ENCODE data around the gene POU5F1. TPM values are rescaled to one million over a fixed set of nuclear protein-coding genes. Genes with fewer than 3 reads are reported as not detected.

The POU5F1 gene
- polyA plus RNA-seq, 1 experiment: not detected

DNA sequence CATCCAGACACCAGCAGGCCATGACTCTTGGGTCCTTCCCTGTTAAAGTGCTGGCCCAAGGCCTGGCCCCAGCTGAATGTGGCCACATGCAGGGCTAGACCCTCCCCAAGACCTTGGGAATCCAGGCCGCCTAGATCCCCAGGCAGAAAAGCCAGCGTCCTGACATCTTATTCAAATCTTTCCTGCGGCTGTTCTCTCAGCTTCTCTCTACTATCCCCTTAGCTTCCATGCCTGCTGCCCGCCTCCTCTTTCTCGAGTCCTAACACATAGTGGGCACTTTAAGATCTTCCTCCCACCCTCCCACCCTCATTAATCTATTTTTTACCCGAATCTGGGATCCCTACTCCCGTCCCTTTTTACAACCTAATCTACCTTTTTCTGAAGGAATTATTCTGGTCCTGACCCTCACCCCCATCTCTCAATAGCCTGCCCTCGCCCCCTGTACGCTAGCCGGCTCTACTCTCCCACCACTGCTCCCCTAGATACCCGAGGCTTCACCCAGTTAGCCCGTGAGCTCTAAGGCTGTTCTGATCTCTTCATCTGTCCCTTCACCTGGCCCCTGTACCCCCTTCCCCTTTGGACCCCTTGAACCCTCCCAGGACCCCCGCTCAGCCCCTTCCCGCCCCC, 12.9 kb downstream of the POU5F1 start, which contains the start of gene CCHCR1:
Gene CCHCR1, minus strand, starts transcription at position 290 of the 627 bp plus-strand sequence. Its CDS starts 202 bp downstream, at position 88.
- CTCF ChIA-PET: interaction anchor here (0.6 to 3.2 kb wide), 4 partner anchors 20 to 209 kb away, joined by 3 to 12 read pairs (median 4); no protein-coding TSS in a partner anchor
- DNase-seq (ENCODE audit: low read depth, low spot score): no peak
- Histone ChIP-seq H3K27me3 (ENCODE audit: control insufficient read depth, insufficient read depth, low read length) (no peaks in the 10 kb centered on the region), H3K4me3 (ENCODE audit: low read depth, low read length) (peak within 1 kb of the TSS; percentile 82), H3K27ac (ENCODE audit: low read depth, low read length) (peak within 1 kb of the TSS; percentile 47), H3K9me3 (ENCODE audit: control insufficient read depth, insufficient read depth, low read length) (no peaks in the 10 kb centered on the region)
- TF ChIP-seq, protein P1, sequence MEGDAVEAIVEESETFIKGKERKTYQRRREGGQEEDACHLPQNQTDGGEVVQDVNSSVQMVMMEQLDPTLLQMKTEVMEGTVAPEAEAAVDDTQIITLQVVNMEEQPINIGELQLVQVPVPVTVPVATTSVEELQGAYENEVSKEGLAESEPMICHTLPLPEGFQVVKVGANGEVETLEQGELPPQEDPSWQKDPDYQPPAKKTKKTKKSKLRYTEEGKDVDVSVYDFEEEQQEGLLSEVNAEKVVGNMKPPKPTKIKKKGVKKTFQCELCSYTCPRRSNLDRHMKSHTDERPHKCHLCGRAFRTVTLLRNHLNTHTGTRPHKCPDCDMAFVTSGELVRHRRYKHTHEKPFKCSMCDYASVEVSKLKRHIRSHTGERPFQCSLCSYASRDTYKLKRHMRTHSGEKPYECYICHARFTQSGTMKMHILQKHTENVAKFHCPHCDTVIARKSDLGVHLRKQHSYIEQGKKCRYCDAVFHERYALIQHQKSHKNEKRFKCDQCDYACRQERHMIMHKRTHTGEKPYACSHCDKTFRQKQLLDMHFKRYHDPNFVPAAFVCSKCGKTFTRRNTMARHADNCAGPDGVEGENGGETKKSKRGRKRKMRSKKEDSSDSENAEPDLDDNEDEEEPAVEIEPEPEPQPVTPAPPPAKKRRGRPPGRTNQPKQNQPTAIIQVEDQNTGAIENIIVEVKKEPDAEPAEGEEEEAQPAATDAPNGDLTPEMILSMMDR (IDR thresholded peaks at IDR 0.05; ENCODE audit: low read depth, low read length): no peak
- POLR2A ChIA-PET: interaction anchor here (1.0 kb wide), 1 partner anchor 19 kb away, joined by 4 read pairs; the partner anchor contains the start of gene PSORS1C2

DNA sequence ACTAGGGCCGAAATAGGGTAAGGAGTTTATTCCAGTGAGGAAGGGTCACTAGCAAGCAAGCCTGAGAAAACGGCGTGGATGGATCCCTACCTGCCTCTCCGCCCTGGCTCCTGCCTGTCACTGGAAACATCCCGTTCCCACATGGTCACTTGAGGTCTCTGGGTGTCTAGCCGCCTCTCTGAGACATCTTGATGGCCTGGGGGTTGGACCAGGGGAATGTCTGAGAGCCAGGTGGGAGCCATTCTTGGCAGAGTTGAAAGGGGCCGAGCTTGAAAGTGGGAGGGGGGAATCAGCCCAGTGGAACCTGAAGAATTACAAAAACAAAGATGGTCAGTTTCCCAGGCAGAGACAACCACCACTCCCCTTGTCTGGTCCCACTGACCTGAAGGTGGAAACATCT, 13.8 kb downstream of the POU5F1 start:
- H3K27ac ChIP-seq (ENCODE audit: low read depth, low read length): no peak overlapping the region
- no peak for DNase-seq (ENCODE audit: low read depth, low spot score)
- CTCF ChIA-PET: no interaction called here
- POLR2A ChIA-PET: no interaction called here
- TF ChIP-seq, protein P1 (IDR thresholded peaks at IDR 0.05; ENCODE audit: low read depth, low read length): no peak
- no peak overlapping the region for H3K4me3 ChIP-seq (ENCODE audit: low read depth, low read length)
- no peaks in the 10 kb centered on the region for H3K27me3 ChIP-seq (ENCODE audit: control insufficient read depth, insufficient read depth, low read length)
- H3K9me3 ChIP-seq (ENCODE audit: control insufficient read depth, insufficient read depth, low read length): no peaks in the 10 kb centered on the region

DNA sequence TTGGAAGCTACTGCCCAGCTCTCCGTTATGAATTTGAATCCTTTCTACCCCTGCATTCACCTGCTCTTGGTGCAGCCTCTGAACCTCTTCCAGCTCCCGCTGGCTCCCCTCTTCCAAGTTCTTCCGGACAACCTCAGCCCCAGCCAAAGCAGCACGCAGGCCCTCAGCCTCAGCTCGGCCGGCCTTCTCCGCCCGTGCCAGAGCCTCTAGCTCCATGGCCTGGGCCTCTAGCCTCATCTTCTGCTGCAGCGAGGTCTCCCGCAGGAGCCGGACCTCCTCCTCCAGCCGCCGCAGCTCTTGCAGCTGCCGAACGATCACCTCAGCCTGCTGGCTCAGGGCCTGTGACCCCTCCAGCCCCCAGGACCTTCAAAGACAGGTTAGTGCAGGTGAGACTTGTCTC, 16.0 kb downstream of the POU5F1 start:
- POLR2A ChIA-PET: no interaction called here
- DNase-seq (ENCODE audit: low read depth, low spot score): no peak
- no peaks in the 10 kb centered on the region for H3K9me3 ChIP-seq (ENCODE audit: control insufficient read depth, insufficient read depth, low read length)
- H3K4me3 ChIP-seq (ENCODE audit: low read depth, low read length): no peak overlapping the region
- H3K27me3 ChIP-seq (ENCODE audit: control insufficient read depth, insufficient read depth, low read length): no peaks in the 10 kb centered on the region
- TF ChIP-seq, protein P1 (IDR thresholded peaks at IDR 0.05; ENCODE audit: low read depth, low read length): no peak
- no peak overlapping the region for H3K27ac ChIP-seq (ENCODE audit: low read depth, low read length)
- CTCF ChIA-PET: interaction anchor here (1.6 kb wide), 1 partner anchor 42 kb away, joined by 4 read pairs; no protein-coding TSS in a partner anchor

DNA sequence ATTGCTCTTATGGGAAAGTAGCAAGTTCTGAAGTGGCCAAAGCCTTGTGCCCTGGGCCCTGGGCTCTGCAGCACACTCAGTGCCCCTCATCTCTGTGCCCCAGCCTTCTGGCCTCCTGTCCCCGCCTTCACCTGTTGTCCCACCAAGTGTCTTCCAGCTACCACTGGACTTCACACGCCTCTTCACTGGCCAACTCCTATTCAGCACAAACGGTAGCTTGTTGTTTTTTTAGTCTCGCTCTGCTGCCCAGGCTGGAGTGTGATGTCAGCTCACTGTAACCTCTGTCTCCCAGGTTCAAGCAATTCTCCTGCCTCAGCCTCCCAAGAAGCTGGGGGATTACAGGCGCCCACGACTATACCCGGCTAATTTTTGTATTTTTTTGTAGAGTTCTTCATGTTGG, 17.7 kb downstream of the POU5F1 start:
- no peak overlapping the region for H3K4me3 ChIP-seq (ENCODE audit: low read depth, low read length)
- no peaks in the 10 kb centered on the region for H3K9me3 ChIP-seq (ENCODE audit: control insufficient read depth, insufficient read depth, low read length)
- CTCF ChIA-PET: interaction anchor here (0.8 to 1.1 kb wide), 3 partner anchors 14 to 41 kb away, joined by 3 to 4 read pairs (median 3); no protein-coding TSS in a partner anchor
- no peaks in the 10 kb centered on the region for H3K27me3 ChIP-seq (ENCODE audit: control insufficient read depth, insufficient read depth, low read length)
- POLR2A ChIA-PET: no interaction called here
- TF ChIP-seq, protein P1 (IDR thresholded peaks at IDR 0.05; ENCODE audit: low read depth, low read length): no peak
- no peak overlapping the region for H3K27ac ChIP-seq (ENCODE audit: low read depth, low read length)
- no peak for DNase-seq (ENCODE audit: low read depth, low spot score)

DNA sequence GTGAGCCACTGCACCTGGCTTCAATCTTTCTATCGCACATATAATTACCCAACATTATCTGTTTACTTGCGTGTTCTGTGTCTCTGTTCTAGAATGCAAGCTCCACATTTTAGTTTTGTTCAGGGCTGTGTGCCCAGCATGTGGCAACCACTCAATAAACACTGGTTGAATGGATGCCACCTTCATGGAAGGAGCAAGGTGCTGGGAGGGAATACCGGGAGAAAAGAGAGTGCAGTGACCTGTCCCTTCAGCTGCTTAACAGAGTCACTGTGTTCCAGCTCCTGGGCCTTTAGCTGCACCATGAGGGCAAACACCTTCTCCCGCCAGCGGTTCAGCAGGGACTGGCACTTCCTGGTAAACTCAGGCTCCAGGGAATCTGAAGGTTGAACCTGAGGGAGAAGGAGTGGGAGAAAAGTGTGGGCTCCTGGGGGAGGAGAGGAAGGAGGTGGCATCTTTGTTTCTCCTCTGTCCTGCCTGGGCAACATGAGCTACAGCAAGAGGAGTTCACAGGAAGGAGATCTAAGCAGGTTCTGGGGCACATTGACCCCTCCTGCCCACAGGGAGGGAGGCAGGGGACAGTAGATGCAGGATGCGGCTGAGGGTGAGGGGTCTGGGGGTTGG, 20.5 kb downstream of the POU5F1 start:
- Histone ChIP-seq H3K27me3 (ENCODE audit: control insufficient read depth, insufficient read depth, low read length) (no peaks in the 10 kb centered on the region), H3K9me3 (ENCODE audit: control insufficient read depth, insufficient read depth, low read length) (no peaks in the 10 kb centered on the region), H3K4me3 (ENCODE audit: low read depth, low read length) (no peak overlapping the region), H3K27ac (ENCODE audit: low read depth, low read length) (no peak overlapping the region)
- TF ChIP-seq, protein P1 (IDR thresholded peaks at IDR 0.05; ENCODE audit: low read depth, low read length): no peak
- CTCF ChIA-PET: no interaction called here
- POLR2A ChIA-PET: no interaction called here
- no peak for DNase-seq (ENCODE audit: low read depth, low spot score)
